BJ (cell line): Measurements from ENCODE around the gene ATRNL1. TPM values are rescaled to one million over a fixed set of nuclear protein-coding genes. Genes with fewer than 3 reads are reported as not detected.

Experiments used
- CTCF ChIA-PET: fragments of 350-600 bp; formaldehyde crosslinking; extraction: SDS; loops from one replicate; lab custom pipeline; 2021; ENCODE audit warnings: antibody characterized with exemption, inconsistent platforms; lab: Yijun Ruan, JAX
- POLR2A ChIA-PET: fragments of 300-600 bp; sonication (Branson Sonifier 250); formaldehyde crosslinking; extraction: SDS; loops from one replicate; lab custom pipeline; 2021; ENCODE audit warnings: antibody characterized with exemption; lab: Charles Lee
- DNase-seq: peaks from one replicate; pipeline ENCODE4 v3.0.0-alpha.2; 2011; ENCODE audit warnings: low read depth
- H3K27me3 ChIP-seq: 2 replicates; pipeline ENCODE4 v1.6.0; 2011; ENCODE audit warnings: low read length; ENCODE audit not compliant: control insufficient read depth, insufficient read depth
- H3K36me3 ChIP-seq: 2 replicates; pipeline ENCODE4 v1.5.1; 2011; ENCODE audit warnings: low read length; ENCODE audit not compliant: control insufficient read depth, insufficient read depth
- H3K4me3 ChIP-seq: 2 replicates; pipeline ENCODE4 v1.5.1; 2011; ENCODE audit warnings: low read depth, mild to moderate bottlenecking, control low read depth, low read length
- polyA plus RNA-seq: library from polyadenylated mRNA; depleted of rRNA; stranded (reverse); fragments of >200 nt; gene quantifications from 2 replicates; pipeline ENCODE4 v1.2.3, GENCODE V29; 2011
- TF ChIP-seq, protein P1 (sequence below): IDR thresholded peaks from 2 replicates; pipeline ENCODE4 v1.5.1; 2011; ENCODE audit warnings: low read depth, mild to moderate bottlenecking, control low read depth, inconsistent platforms, low read length, moderate library complexity; ENCODE audit not compliant: insufficient read depth

Gene ATRNL1
- polyA plus RNA-seq, 1 experiment, result not detected

DNA sequence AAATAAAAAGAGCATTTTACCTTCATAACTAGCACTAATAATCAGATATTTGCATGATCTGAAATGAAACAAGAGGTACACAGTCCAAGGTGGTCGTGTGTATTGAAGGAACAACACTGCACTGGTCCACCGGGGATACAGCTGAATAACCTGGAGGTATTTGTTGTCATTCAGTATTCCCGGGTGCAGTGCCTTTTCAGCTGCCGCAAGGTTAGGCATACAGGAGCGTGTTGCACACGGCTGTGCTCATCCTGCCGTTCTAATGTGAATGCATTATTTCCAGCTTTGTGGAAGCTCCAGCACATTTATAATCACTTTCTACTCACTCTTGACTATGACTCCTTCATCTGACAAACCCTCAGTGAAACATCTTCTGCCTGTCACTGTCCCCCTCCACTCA, 802.0 kb downstream of the ATRNL1 start:
- Histone ChIP-seq H3K27me3 (no peaks in the 10 kb centered on the region), H3K4me3 (no peak overlapping the region), H3K36me3 (no peaks in the 10 kb centered on the region)
- ChIA-PET CTCF (interaction anchor here (0.6 to 1.4 kb wide), 2 partner anchors 11 to 188 kb away, joined by 3 read pairs; no protein-coding TSS in a partner anchor), POLR2A (no interaction called here)
- DNase-seq, result no peak
- TF ChIP-seq, protein P1, sequence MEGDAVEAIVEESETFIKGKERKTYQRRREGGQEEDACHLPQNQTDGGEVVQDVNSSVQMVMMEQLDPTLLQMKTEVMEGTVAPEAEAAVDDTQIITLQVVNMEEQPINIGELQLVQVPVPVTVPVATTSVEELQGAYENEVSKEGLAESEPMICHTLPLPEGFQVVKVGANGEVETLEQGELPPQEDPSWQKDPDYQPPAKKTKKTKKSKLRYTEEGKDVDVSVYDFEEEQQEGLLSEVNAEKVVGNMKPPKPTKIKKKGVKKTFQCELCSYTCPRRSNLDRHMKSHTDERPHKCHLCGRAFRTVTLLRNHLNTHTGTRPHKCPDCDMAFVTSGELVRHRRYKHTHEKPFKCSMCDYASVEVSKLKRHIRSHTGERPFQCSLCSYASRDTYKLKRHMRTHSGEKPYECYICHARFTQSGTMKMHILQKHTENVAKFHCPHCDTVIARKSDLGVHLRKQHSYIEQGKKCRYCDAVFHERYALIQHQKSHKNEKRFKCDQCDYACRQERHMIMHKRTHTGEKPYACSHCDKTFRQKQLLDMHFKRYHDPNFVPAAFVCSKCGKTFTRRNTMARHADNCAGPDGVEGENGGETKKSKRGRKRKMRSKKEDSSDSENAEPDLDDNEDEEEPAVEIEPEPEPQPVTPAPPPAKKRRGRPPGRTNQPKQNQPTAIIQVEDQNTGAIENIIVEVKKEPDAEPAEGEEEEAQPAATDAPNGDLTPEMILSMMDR, result no peak

DNA sequence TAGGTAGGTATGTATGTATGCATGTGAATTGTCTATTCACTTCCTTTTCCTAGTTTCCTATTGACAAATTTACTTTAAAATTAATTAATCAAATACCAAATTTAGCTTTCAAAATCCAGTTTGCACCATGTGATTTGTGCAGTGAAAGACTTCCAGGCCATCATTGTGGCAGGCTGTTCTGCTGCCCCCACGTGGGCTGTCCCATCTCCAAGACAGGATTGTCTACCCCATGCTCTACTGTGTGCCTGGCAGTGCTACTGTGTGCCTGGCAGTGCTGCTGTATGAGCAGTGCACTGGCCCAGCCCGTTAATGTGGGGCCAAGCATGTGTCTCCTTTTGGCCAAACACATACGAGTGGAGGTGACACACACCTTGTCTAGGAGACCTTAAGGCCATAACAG, 805.1 kb downstream of the ATRNL1 start:
- CTCF ChIA-PET, result interaction anchor here (0.9 kb wide), 1 partner anchor 119 kb away, joined by 3 read pairs; no protein-coding TSS in a partner anchor
- Histone ChIP-seq H3K4me3 (no peak overlapping the region), H3K27me3 (no peaks in the 10 kb centered on the region), H3K36me3 (no peaks in the 10 kb centered on the region)
- TF ChIP-seq, protein P1, result no peak
- DNase-seq, result no peak
- POLR2A ChIA-PET, result no interaction called here

DNA sequence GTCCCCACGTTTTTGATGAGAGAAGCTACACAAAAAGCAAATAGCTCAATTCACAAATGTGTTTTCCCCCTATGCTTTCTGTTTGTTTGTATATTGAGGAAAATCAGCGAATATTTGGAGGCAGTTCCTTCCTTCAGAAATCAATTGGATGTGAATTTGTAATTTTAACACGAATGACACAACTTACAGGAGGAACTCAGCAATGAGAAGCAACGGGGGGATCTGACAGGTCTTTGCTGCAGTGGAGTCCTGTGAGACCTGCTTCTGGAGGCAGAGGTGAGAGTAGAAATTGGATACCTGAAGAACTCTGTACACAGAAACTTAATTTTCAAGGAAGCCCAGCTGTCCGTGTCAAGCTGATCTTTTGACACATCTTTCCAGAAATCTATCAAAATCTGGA, 809.4 kb downstream of the ATRNL1 start:
- POLR2A ChIA-PET, result no interaction called here
- TF ChIP-seq, protein P1, result no peak

DNA sequence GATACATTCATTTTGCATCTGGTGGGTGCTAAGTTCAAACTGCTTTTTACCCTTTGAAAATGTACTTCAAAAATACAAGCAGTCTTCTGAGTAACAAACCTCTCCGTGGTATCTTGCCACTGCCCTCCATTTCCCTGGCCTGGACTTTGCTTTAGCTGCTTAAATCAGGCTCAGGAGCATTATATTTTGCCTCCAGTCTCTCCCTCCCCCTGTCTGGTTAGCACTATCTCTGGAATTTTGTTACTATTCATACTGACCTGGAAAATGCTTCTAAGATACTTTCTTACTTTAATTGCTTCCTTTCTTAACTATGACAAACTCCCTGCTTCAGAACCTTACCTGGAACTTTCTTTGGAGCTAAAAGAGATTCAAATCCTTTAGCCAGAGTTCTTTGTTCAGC, 810.0 kb downstream of the ATRNL1 start:
- ChIA-PET CTCF (interaction anchor here (0.5 to 1.4 kb wide), 3 partner anchors 8 to 691 kb away, joined by 3 to 5 read pairs (median 3); no protein-coding TSS in a partner anchor), POLR2A (no interaction called here)
- Histone ChIP-seq H3K27me3 (no peaks in the 10 kb centered on the region), H3K4me3 (no peak overlapping the region), H3K36me3 (no peaks in the 10 kb centered on the region)
- DNase-seq, result no peak
- TF ChIP-seq, protein P1, result no peak

More for the DNA sequence above, 809.4 kb downstream of the ATRNL1 start:
- no peak for DNase-seq
- CTCF ChIA-PET, result interaction anchor here (0.5 to 1.4 kb wide), 3 partner anchors 9 to 691 kb away, joined by 3 to 5 read pairs (median 3); no protein-coding TSS in a partner anchor
- no peaks in the 10 kb centered on the region for H3K27me3 ChIP-seq
- no peak overlapping the region for H3K4me3 ChIP-seq
- no peaks in the 10 kb centered on the region for H3K36me3 ChIP-seq

DNA sequence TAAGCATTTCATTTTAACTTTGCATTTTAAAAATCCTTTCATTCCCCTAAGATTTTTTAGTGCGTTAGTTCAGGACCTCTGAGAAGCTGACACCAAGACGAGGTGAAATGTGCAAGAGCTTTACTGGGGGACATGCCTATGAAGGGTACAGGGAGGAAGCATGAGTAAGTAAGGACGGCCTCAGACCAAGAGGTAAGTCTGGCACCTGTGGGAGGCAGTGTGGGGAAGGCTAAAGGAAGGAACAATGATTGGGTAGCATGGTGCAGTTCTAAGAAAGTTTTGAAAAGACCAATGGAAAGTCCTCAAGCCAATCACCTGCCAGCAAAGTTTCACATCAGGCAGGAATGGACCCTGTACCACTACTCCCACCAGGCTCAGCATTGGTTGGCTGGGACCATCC, 810.7 kb downstream of the ATRNL1 start:
- DNase-seq, result no peak

More for the DNA sequence above, 810.7 kb downstream of the ATRNL1 start:
- TF ChIP-seq, protein P1, result no peak
- Histone ChIP-seq H3K4me3 (no peak overlapping the region), H3K27me3 (no peaks in the 10 kb centered on the region), H3K36me3 (no peaks in the 10 kb centered on the region)
- ChIA-PET CTCF (interaction anchor here (1.4 kb wide), 1 partner anchor 7 kb away, joined by 5 read pairs; no protein-coding TSS in a partner anchor), POLR2A (no interaction called here)
